Activated CD4-positive, alpha-beta memory T cell treated with anti-CD3 and anti-CD28 coated beads for 36 hours (primary cell): ENCODE results near the gene TBC1D23. TPM values are rescaled to one million over a fixed set of nuclear protein-coding genes. Genes with fewer than 3 reads are reported as not detected.
"Not testable (repeated sequence)": the region's sequence is repeated elsewhere in the genome, so short reads cannot be mapped to it uniquely, and the experiment has no call there.

Experiments
- CTCF ChIA-PET: fragments of 350-600 bp; sonication (Branson Sonifier 250); formaldehyde crosslinking; loops from one replicate; lab custom pipeline; 2021; ENCODE audit warnings: antibody characterized with exemption, inconsistent platforms; lab: Charles Lee
- POLR2A ChIA-PET: fragments of 350-600 bp; sonication (Branson Sonifier 250); formaldehyde crosslinking; loops from one replicate; lab custom pipeline; 2021; ENCODE audit warnings: antibody characterized with exemption; lab: Charles Lee
- DNase-seq: peaks from one replicate; pipeline ENCODE4 v3.0.0-alpha.2; 2020
- H3K27ac Mint-ChIP-seq: one replicate; pipeline ENCODE4 v1.8.0; 2021; ENCODE audit warnings: mixed read lengths
- H3K27me3 Mint-ChIP-seq: one replicate; pipeline ENCODE4 v1.8.0; 2021; ENCODE audit warnings: mixed read lengths
- H3K36me3 Mint-ChIP-seq: one replicate; pipeline ENCODE4 v1.8.0; 2021; ENCODE audit warnings: mixed read lengths
- H3K4me1 Mint-ChIP-seq: one replicate; pipeline ENCODE4 v1.8.0; 2021; ENCODE audit warnings: low read depth, mixed read lengths
- H3K4me3 Mint-ChIP-seq: one replicate; pipeline ENCODE4 v1.8.0; 2021; ENCODE audit warnings: mild to moderate bottlenecking, mixed read lengths
- H3K9me3 Mint-ChIP-seq: one replicate; pipeline ENCODE4 v1.8.0; 2021; ENCODE audit warnings: mixed read lengths
- intact Hi-C: fragments of 100-400 bp; cut with micrococcal nuclease; formaldehyde crosslinking; loops from one replicate; pipeline ENCODE4 v1.15.1; 2023
- total RNA-seq, 2 experiments: library from RNA; stranded (reverse); gene quantifications; one replicate each; pipeline ENCODE4 v1.2.3, GENCODE V29; 2021

The TBC1D23 gene
- total RNA-seq, result 10 to 100 TPM; 17.8 to 22.7 TPM

- H3K27me3 Mint-ChIP-seq, result no peaks in the 10 kb centered on the region
- peak; percentile 99 for DNase-seq
- H3K4me1 Mint-ChIP-seq, result peaks cover 52% of the 10 kb centered on the region
- H3K9me3 Mint-ChIP-seq, result no peaks in the 10 kb centered on the region
- peak within 1 kb of the TSS; percentile 92 for H3K4me3 Mint-ChIP-seq
- intact Hi-C loops, result loop anchor here (1.0 to 2.0 kb wide), 5 partner anchors 8 to 448 kb away; partner anchors contain the start of genes CMSS1, LNP1, NIT2 and TFG
- no peaks in the 10 kb centered on the region for H3K36me3 Mint-ChIP-seq
- peak within 1 kb of the TSS; percentile 85 for H3K27ac Mint-ChIP-seq
- ChIA-PET CTCF (interaction anchor here (1.0 to 2.9 kb wide), 7 partner anchors 9 to 429 kb away, joined by 3 to 12 read pairs (median 4); no protein-coding TSS in a partner anchor), POLR2A (interaction anchor here (0.6 to 1.8 kb wide), 4 partner anchors 8 to 442 kb away, joined by 3 to 15 read pairs (median 4); partner anchors contain the start of genes LNP1 and TOMM70)
Measured at GRCh38 chr3:100260685-100261484, at the start of gene TBC1D23. TBC1D23 (plus strand) TSS chr3:100260992; CDS start chr3:100261019, 27 bp downstream.

DNA sequence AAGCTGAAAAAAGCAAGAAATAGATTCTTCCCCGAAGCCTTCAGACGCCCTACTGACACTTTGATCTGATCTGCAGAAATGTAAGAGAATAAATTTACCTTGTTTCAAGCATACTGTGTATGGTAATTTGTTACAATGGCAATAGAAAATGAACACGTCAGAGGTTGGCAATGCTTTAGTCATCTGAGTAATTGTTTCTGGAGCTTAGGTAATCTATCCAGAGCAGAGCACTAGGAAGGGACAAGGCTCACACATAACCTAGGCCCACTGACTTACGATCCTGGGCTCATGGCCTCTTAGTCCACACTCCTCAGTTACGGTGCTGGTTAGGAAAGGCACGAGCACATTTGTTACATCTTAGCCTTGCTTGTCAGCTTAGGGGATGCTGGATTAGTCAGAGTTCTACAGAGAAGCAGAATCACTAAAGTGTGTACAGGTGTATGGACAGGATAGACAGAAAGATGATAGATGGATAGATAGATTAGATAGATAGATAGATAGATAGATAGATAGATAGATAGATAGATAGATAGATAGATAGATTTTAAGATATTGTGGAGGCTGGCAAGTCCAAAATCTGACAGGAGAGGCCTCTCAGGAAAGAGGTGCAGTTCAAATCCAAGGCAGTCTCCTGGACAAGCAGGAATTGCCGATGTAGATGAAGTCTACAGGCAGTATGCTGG lies 46.8 kb upstream of the TBC1D23 start:
- ChIA-PET POLR2A (no interaction called here), CTCF (no interaction called here)
- Mint-ChIP-seq H3K9me3 (peaks cover 2% of the 10 kb centered on the region), H3K4me3 (no peak overlapping the region), H3K27me3 (peaks cover 4% of the 10 kb centered on the region), H3K27ac (no peak overlapping the region), H3K36me3 (no peaks in the 10 kb centered on the region), H3K4me1 (peaks cover 15% of the 10 kb centered on the region)
- no peak for DNase-seq
- intact Hi-C loops, result loop anchor here (5.0 kb wide), 1 partner anchor 127 kb away; no protein-coding TSS in a partner anchor

DNA sequence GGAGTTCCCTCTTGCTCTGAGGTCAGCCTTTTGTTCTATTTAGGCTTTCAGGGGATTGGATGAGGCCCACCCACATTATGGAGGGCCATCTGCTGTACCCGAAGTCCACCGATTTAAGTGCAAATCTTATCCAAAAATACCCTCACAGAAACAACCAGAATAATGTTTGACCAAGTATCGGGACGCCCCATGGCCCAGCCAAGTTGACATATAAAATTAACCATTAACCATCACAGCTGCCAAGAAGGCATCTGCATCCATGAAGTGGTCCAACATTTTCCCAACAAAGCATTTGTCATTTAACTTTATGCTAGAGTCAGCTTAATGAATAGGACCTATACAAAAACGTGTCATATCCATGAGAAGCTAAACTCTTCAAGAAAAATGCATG lies 46.2 kb upstream of the TBC1D23 start:
- peaks cover 4% of the 10 kb centered on the region for H3K27me3 Mint-ChIP-seq
- no peaks in the 10 kb centered on the region for H3K36me3 Mint-ChIP-seq
- no peak overlapping the region for H3K4me3 Mint-ChIP-seq
- intact Hi-C loops, result loop anchor here (5.0 kb wide), 1 partner anchor 127 kb away; no protein-coding TSS in a partner anchor
- H3K9me3 Mint-ChIP-seq, result peaks cover 5% of the 10 kb centered on the region
- CTCF ChIA-PET, result no interaction called here
- POLR2A ChIA-PET, result no interaction called here
- no peak overlapping the region for H3K27ac Mint-ChIP-seq
- DNase-seq, result no peak
- H3K4me1 Mint-ChIP-seq, result peaks cover 14% of the 10 kb centered on the region

DNA sequence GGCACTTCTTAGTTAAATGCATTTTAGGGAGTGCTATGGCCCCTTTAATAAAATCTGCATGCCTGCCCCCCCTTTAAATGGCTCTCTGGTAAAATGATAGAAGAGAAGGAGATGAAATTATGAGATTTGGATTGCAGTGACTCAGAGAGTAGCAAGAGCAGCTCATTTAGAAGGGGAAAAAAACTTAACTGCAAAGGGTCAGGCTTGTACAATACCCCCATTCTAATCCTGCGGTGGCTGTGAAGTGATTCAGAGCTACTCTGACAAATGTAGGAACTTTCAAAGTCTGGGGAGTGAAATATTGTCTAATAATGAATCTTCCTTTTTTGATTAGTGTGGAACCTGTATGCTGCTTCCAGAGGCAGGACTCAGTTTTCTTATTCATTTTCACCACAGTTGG lies 44.1 kb upstream of the TBC1D23 start:
- peaks cover 9% of the 10 kb centered on the region for H3K9me3 Mint-ChIP-seq
- H3K27me3 Mint-ChIP-seq, result peaks cover 4% of the 10 kb centered on the region
- intact Hi-C loops, result no loop called here
- DNase-seq, result no peak
- H3K4me3 Mint-ChIP-seq, result no peak overlapping the region
- ChIA-PET POLR2A (no interaction called here), CTCF (no interaction called here)
- H3K27ac Mint-ChIP-seq, result no peak overlapping the region
- peaks cover 3% of the 10 kb centered on the region for H3K36me3 Mint-ChIP-seq
- no peaks in the 10 kb centered on the region for H3K4me1 Mint-ChIP-seq

GRCh38 chr3:100221159-100221558 lies 39.6 kb upstream of the TBC1D23 start:
- ChIA-PET POLR2A (no interaction called here), CTCF (no interaction called here)
- Mint-ChIP-seq H3K9me3 (peaks cover 9% of the 10 kb centered on the region), H3K27ac (no peak overlapping the region), H3K4me3 (no peak overlapping the region), H3K36me3 (peaks cover 3% of the 10 kb centered on the region), H3K27me3 (peaks cover 4% of the 10 kb centered on the region), H3K4me1 (no peaks in the 10 kb centered on the region)
- intact Hi-C loops, result no loop called here
- no peak for DNase-seq

GRCh38 chr3:100225193-100225592 lies 35.6 kb upstream of the TBC1D23 start:
- Mint-ChIP-seq H3K4me1 (no peaks in the 10 kb centered on the region), H3K9me3 (peaks cover 3% of the 10 kb centered on the region), H3K36me3 (peaks cover 3% of the 10 kb centered on the region), H3K27ac (no peak overlapping the region), H3K4me3 (no peak overlapping the region), H3K27me3 (no peaks in the 10 kb centered on the region)
- intact Hi-C loops, result no loop called here
- ChIA-PET CTCF (no interaction called here), POLR2A (no interaction called here)
- no peak for DNase-seq

DNA sequence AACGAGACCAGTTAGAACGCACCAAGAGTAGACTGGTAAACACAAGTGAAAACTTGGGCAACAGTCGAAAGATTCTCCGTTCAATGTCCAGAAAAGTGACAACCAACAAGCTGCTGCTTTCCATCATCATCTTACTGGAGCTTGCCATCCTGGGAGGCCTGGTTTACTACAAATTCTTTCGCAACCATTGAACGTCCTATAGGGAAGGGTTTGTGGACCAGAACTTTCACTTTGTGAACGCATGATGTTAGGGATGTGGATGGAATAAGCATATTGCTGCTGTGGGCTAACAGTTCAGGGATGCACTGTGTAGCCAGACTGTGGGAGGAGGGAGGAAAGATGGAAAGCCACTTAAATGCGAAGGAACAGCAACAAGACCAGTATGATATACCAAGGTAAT lies 34.9 kb upstream of the TBC1D23 start:
- ChIA-PET POLR2A (no interaction called here), CTCF (no interaction called here)
- Mint-ChIP-seq H3K36me3 (no peaks in the 10 kb centered on the region), H3K4me1 (no peaks in the 10 kb centered on the region), H3K27ac (no peak overlapping the region), H3K9me3 (peaks cover under 1% of the 10 kb centered on the region), H3K27me3 (no peaks in the 10 kb centered on the region), H3K4me3 (no peak overlapping the region)
- DNase-seq, result no peak
- intact Hi-C loops, result no loop called here

DNA sequence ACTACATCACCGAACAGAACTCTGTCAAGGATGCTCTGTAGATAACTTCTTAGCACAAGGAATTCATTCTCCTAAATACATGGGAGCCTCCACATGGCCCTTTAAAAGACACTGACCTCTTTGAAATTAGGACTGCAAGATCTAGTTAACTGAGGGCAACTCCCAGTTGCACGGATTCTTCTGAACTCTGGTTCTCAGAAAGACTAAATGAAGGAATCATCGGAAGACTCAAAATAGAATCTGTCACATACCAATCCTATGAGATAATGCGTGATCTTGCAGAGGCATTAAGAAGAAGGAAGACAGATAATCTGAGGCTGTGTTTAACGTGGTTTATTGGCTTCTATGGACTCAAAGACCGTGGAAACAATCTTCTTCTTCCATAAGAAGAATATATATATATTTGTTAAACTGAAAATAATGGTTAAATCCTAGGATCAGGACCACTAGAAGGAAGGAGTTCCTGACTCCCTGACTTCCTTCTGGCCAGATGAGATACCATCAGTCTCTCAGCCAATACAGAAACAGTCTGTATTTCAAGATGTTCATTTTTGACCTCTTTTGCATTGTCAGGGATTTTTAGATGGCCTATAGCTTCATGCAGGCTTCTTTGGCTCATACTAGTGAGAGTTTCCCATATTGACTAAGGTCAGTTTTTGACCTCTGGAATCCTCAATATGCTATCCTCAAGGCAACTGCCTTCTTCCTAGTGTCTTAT lies 33.9 kb upstream of the TBC1D23 start:
- Mint-ChIP-seq H3K9me3 (no peaks in the 10 kb centered on the region), H3K4me3 (no peak overlapping the region), H3K27me3 (no peaks in the 10 kb centered on the region), H3K4me1 (no peaks in the 10 kb centered on the region), H3K36me3 (no peaks in the 10 kb centered on the region), H3K27ac (no peak overlapping the region)
- POLR2A ChIA-PET, result no interaction called here
- CTCF ChIA-PET, result interaction anchor here (1.0 kb wide), 1 partner anchor 395 kb away, joined by 5 read pairs; no protein-coding TSS in a partner anchor
- intact Hi-C loops, result no loop called here
- DNase-seq, result no peak

DNA sequence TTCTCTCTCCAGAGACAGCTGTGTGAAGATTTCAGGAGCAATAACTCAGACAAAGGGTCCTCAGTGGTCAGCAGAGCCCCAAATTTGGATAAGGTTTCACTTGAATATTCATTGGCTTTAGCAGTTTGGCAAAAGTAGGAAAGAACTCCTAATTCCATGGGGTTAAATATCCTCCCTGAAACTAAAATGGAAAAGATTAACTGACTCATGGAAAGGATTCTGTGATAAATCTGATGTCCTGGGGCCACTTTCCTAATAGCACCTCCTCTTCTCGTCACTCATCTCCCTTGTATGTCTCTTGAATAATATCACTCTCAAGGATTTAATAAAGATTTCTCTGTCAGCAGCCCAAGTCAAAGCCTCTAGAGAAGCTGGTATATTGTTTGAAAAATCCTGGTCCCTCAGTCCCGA lies 33.3 kb upstream of the TBC1D23 start:
- intact Hi-C loops, result no loop called here
- no peak for DNase-seq
- Mint-ChIP-seq H3K9me3 (no peaks in the 10 kb centered on the region), H3K27ac (no peak overlapping the region), H3K27me3 (no peaks in the 10 kb centered on the region), H3K4me3 (no peak overlapping the region), H3K4me1 (no peaks in the 10 kb centered on the region), H3K36me3 (no peaks in the 10 kb centered on the region)
- ChIA-PET POLR2A (no interaction called here), CTCF (no interaction called here)

DNA sequence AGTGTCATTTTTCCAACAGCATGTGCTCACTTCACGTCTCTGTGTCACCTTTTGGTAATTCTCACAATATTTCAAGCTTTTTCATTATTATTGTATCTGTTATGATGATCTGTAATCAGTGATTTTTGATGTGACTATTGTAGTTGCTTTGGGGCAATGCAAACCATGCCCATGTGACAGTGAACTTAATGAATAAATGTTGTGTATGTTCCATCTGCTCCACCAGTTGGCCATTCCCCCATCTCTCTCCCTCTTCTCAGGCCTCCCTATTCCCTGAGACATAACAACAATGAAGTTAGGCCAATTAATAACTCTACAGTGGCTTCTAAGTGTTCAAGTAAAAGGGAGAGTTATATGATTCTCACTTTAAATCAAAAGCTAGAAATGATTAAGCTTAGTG lies 32.5 kb upstream of the TBC1D23 start:
- POLR2A ChIA-PET, result no interaction called here
- H3K27me3 Mint-ChIP-seq, result peaks cover 2% of the 10 kb centered on the region
- H3K4me3 Mint-ChIP-seq, result no peak overlapping the region
- H3K4me1 Mint-ChIP-seq, result no peaks in the 10 kb centered on the region
- H3K27ac Mint-ChIP-seq, result no peak overlapping the region
- no peak for DNase-seq
- H3K36me3 Mint-ChIP-seq, result no peaks in the 10 kb centered on the region
- CTCF ChIA-PET, result interaction anchor here (0.6 to 1.0 kb wide), 3 partner anchors 20 to 223 kb away, joined by 3 to 5 read pairs (median 3); no protein-coding TSS in a partner anchor
- H3K9me3 Mint-ChIP-seq, result no peaks in the 10 kb centered on the region
- intact Hi-C loops, result no loop called here

DNA sequence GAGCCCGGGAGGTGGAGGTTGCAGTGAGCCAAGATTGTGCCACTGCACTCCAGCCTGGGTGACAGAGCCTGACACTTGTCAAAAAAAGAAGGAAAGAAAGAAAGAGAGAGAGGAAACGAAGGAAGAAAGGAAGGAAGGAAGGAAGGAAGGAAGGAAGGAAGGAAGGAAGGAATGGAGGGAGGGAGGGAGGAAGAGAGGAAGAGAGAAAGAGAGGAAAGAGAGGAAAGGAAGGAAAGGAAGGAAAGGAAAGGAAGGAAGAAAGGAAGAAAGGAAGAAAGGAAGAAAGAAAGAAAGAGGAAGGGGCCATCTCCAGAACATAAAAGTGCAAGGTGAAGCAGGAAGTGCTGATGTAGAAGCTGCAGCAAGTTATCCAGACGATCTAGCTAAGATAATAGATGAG lies 31.6 kb upstream of the TBC1D23 start:
- intact Hi-C loops, H3K27me3 Mint-ChIP-seq, H3K27ac Mint-ChIP-seq, H3K4me3 Mint-ChIP-seq, H3K9me3 Mint-ChIP-seq, H3K4me1 Mint-ChIP-seq, POLR2A ChIA-PET, DNase-seq, H3K36me3 Mint-ChIP-seq: not testable (repeated sequence)
- CTCF ChIA-PET, result interaction anchor here (0.6 kb wide), 1 partner anchor 21 kb away, joined by 3 read pairs; no protein-coding TSS in a partner anchor

GRCh38 chr3:100230710-100231109 lies 30.1 kb upstream of the TBC1D23 start:
- CTCF ChIA-PET, result no interaction called here

More at GRCh38 chr3:100230710-100231109, 30.1 kb upstream of the TBC1D23 start:
- no peaks in the 10 kb centered on the region for H3K9me3 Mint-ChIP-seq
- H3K27ac Mint-ChIP-seq, result no peak overlapping the region
- POLR2A ChIA-PET, result no interaction called here
- H3K4me1 Mint-ChIP-seq, result no peaks in the 10 kb centered on the region
- no peak overlapping the region for H3K4me3 Mint-ChIP-seq
- H3K27me3 Mint-ChIP-seq, result peaks cover 2% of the 10 kb centered on the region
- H3K36me3 Mint-ChIP-seq, result no peaks in the 10 kb centered on the region
- DNase-seq, result no peak
- intact Hi-C loops, result no loop called here
